ENCODE measurements around the gene GRP. TPM values are rescaled to one million over a fixed set of nuclear protein-coding genes. Genes with fewer than 3 reads are reported as not detected.

GRP gene
- total RNA-seq, 4 donors from 2014 or later: not detected

DNA sequence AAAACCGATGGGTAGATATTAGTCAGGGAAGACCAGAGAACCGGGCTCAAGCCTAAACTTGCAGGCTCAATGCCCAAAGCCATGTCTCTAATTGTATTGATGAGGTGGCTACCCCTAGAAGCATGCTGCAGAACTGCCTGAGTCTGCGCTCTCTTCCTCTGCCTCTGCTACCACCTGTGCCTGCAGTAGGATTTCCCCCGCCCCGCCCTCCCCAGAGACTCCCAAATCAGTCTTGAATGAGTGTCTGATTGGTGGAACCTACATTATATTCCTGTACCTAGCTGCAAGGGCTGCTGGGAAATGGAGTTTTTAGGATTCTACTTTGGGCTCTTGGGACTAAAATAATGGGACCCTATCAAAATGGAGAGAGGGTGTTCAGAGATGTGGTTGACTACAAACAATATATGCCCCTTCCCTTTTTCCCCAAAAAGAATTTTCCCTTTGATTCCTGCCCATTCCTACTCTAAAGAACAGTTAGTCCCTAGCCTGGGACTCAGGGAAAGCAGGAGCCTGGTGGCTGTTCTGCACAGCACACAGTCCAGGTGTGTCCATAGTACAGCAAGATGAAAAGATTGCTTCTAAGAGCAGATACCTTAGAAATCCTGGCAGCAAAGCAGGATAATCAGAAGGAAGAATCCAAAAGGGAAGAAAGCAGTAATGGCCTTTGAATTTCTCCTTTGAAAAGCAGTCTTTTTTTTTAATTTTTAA, 12.5 kb downstream of the GRP start:
- 72% methylated on average over 5 of the region's 5 CpGs; no CpG with 5 or more reads in 1 of the 2 donors for WGBS, 2 donors (ENCODE audit: low coverage in 1 of 2)
- Histone ChIP-seq H3K4me3 (no peak overlapping the region), H3K27ac (no peak overlapping the region), H3K27me3 (peaks cover 3% of the 10 kb centered on the region), H3K4me1 (no peaks in the 10 kb centered on the region), H3K9me3 (no peaks in the 10 kb centered on the region), H3K36me3 (no peaks in the 10 kb centered on the region)
- no peak for DNase-seq
- in situ Hi-C loops (cut with MboI; ENCODE audit: low pct_ligation_motif_present in 1 of 4, low pct_unique_long_range_greater_than_20kb in 1 of 4, low sequenced_read_pairs in 3 of 4) (no loop called here), intact Hi-C loops (cut with DNase I; ENCODE audit: low total_unique reads) (no loop called here)
- TF ChIP-seq EP300 (IDR thresholded peaks at IDR 0.05; ENCODE audit: low read depth) (no peak), POLR2A (IDR thresholded peaks at IDR 0.05) (no peak), POLR2AphosphoS5 (IDR thresholded peaks at IDR 0.05) (no peak)
- TF ChIP-seq, protein P1, sequence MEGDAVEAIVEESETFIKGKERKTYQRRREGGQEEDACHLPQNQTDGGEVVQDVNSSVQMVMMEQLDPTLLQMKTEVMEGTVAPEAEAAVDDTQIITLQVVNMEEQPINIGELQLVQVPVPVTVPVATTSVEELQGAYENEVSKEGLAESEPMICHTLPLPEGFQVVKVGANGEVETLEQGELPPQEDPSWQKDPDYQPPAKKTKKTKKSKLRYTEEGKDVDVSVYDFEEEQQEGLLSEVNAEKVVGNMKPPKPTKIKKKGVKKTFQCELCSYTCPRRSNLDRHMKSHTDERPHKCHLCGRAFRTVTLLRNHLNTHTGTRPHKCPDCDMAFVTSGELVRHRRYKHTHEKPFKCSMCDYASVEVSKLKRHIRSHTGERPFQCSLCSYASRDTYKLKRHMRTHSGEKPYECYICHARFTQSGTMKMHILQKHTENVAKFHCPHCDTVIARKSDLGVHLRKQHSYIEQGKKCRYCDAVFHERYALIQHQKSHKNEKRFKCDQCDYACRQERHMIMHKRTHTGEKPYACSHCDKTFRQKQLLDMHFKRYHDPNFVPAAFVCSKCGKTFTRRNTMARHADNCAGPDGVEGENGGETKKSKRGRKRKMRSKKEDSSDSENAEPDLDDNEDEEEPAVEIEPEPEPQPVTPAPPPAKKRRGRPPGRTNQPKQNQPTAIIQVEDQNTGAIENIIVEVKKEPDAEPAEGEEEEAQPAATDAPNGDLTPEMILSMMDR (IDR thresholded peaks at IDR 0.05): no peak

DNA sequence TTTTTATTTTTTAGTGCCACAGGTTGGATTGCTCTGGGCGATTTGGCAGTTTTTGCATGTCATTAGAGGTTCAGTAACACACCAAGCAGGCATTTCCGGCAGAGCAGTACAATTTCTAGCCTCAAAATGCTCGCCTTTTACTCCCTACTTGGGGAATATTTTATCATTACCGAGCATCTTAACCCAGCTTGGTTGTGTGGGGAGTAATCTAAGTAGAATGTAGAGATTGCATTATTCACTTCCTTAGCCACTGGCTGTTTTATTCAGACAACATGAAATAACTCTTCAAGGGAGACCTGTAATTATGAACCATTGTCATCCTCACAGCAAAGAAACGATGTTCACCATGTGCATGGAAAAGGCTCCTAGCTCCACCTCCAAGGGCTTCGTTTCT, 13.1 kb downstream of the GRP start:
- Histone ChIP-seq H3K4me1 (no peaks in the 10 kb centered on the region), H3K4me3 (no peak overlapping the region), H3K27ac (no peak overlapping the region), H3K36me3 (no peaks in the 10 kb centered on the region), H3K27me3 (peaks cover 3% of the 10 kb centered on the region), H3K9me3 (no peaks in the 10 kb centered on the region)
- in situ Hi-C loops (cut with MboI; ENCODE audit: low pct_ligation_motif_present in 1 of 4, low pct_unique_long_range_greater_than_20kb in 1 of 4, low sequenced_read_pairs in 3 of 4) (no loop called here), intact Hi-C loops (cut with DNase I; ENCODE audit: low total_unique reads) (no loop called here)
- no peak for DNase-seq
- no peak for TF ChIP-seq POLR2A (IDR thresholded peaks at IDR 0.05)
- TF ChIP-seq POLR2AphosphoS5 (IDR thresholded peaks at IDR 0.05): no peak
- TF ChIP-seq, protein P1 (IDR thresholded peaks at IDR 0.05): no peak
- no peak for TF ChIP-seq EP300 (IDR thresholded peaks at IDR 0.05; ENCODE audit: low read depth)
- WGBS, 2 donors (ENCODE audit: low coverage in 1 of 2): 77 to 79% methylated on average over 5 to 6 of the region's 6 CpGs

DNA sequence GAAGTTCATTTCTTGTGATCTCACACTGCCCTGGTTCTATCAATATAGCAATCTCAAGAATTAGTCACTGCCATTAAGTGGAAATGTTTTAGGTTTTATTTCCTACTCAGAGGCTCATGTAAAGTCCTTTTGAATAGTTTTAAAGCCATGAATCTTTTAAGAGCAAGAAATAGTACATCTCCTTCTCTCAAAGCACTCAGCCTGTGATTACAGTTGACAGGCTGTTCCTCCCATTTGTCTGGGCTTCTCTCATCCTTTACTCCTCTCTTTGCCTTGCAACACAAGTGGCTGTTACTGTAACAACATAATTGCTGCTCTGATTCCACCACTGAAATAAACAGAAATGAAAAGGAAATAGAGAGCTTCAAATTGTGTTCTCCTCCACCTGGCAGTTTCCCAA, 18.4 kb downstream of the GRP start:
- no peak overlapping the region for H3K4me3 ChIP-seq
- no peaks in the 10 kb centered on the region for H3K27me3 ChIP-seq
- no peak overlapping the region for H3K27ac ChIP-seq
- no peaks in the 10 kb centered on the region for H3K9me3 ChIP-seq
- intact Hi-C loops (cut with DNase I; ENCODE audit: low total_unique reads) (no loop called here), in situ Hi-C loops (cut with MboI; ENCODE audit: low pct_ligation_motif_present in 1 of 4, low pct_unique_long_range_greater_than_20kb in 1 of 4, low sequenced_read_pairs in 3 of 4) (no loop called here)
- no peak for DNase-seq
- H3K36me3 ChIP-seq: no peaks in the 10 kb centered on the region
- no peaks in the 10 kb centered on the region for H3K4me1 ChIP-seq
- TF ChIP-seq, protein P1 (IDR thresholded peaks at IDR 0.05): no peak
- no peak for TF ChIP-seq EP300 (IDR thresholded peaks at IDR 0.05; ENCODE audit: low read depth)

DNA sequence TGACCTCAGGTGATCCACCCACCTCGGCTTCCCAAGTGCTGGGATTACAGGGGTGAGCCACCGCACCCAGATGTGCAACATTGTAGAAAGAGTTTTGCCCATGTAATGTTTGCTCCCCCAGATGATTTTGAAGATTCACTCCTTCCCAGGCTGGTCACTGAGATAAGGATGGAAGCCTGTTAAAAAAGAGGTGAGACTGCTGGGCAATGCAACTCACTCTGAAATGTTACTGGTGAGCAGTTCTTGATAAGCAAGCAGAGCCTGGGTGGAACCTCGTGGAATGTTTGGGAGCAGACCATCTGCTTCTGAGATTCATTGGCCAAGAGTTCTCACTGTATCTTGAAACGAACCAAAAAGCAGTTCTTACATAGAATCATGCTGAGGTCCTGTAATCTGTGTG, 19.7 kb downstream of the GRP start:
- Histone ChIP-seq H3K4me3 (no peak overlapping the region), H3K9me3 (no peaks in the 10 kb centered on the region), H3K27me3 (peaks cover 11% of the 10 kb centered on the region), H3K4me1 (no peaks in the 10 kb centered on the region), H3K36me3 (no peaks in the 10 kb centered on the region), H3K27ac (no peak overlapping the region)
- DNase-seq: no peak
- TF ChIP-seq EP300 (IDR thresholded peaks at IDR 0.05; ENCODE audit: low read depth): no peak
- no peak for TF ChIP-seq POLR2A (IDR thresholded peaks at IDR 0.05)
- TF ChIP-seq, protein P1 (IDR thresholded peaks at IDR 0.05): no peak
- no peak for TF ChIP-seq POLR2AphosphoS5 (IDR thresholded peaks at IDR 0.05)
- WGBS, 2 donors (ENCODE audit: low coverage in 1 of 2): 10 to 68% methylated on average over 2 to 4 of the region's 4 CpGs
- intact Hi-C loops (cut with DNase I; ENCODE audit: low total_unique reads) (no loop called here), in situ Hi-C loops (cut with MboI; ENCODE audit: low pct_ligation_motif_present in 1 of 4, low pct_unique_long_range_greater_than_20kb in 1 of 4, low sequenced_read_pairs in 3 of 4) (no loop called here)

Data from transverse colon (tissue), 4 donors.